Psoas muscle (tissue), 8 donors: ENCODE data around the gene CAPZA3. TPM values are rescaled to one million over a fixed set of nuclear protein-coding genes. Genes with fewer than 3 reads are reported as not detected.

Experiments used
- ATAC-seq, 4 donors: fragments of 200-7000 bp; cut with Tn5 transposase; one replicate each; pipeline ENCODE4 v1.9.1; 2020; ENCODE audit warnings: moderate library complexity in 3 of 4, mild to moderate bottlenecking in 2 of 4
- DNase-seq, 2 donors: peaks; one replicate each; pipeline ENCODE4 v3.0.0-alpha.2; 2020
- H3K27ac ChIP-seq: fragments of 200-600 bp; one replicate; pipeline ENCODE4 v1.8.0; 2022
- H3K27me3 ChIP-seq, 3 donors: fragments of 200-600 bp in 1 of 3; one replicate each; pipeline versions ENCODE4 v1.6.1 to v1.8.0; 2013 to 2022; ENCODE audit warnings: low read length in 2 of 3, mild to moderate bottlenecking in 2 of 3, moderate library complexity in 1 of 3; ENCODE audit not compliant: insufficient read depth in 3 of 3
- H3K36me3 ChIP-seq, 2 donors: fragments of 200-600 bp in 1 of 2; one replicate each; pipeline versions ENCODE4 v1.6.1 to v1.8.0; 2013 to 2022; ENCODE audit warnings: low read depth in 1 of 2, mild to moderate bottlenecking in 1 of 2, moderate library complexity in 1 of 2; ENCODE audit not compliant: insufficient read depth in 1 of 2
- H3K4me1 ChIP-seq: fragments of 200-600 bp; one replicate; pipeline ENCODE4 v1.8.0; 2022
- H3K4me3 ChIP-seq: fragments of 200-600 bp; one replicate; pipeline ENCODE4 v1.8.0; 2022; ENCODE audit warnings: mild to moderate bottlenecking
- H3K9me3 ChIP-seq: fragments of 200-600 bp; one replicate; pipeline ENCODE4 v1.8.0; 2022
- WGBS, 3 donors: extraction: QIAGEN DNeasy Blood & Tissue Kit; methylation state at CpG; one replicate each; pipeline versions ENCODE4 v1.1.6 to v1.1.7; 2013; 5-methylcytosine and 5-hydroxymethylcytosine counted together
- intact Hi-C, 2 donors: fragments of 100-400 bp; cut with DNase I; formaldehyde crosslinking; loops; one replicate each; pipeline versions ENCODE4 v1.11.0 to v1.14.2; 2022
- polyA plus RNA-seq, 3 donors: library from polyadenylated mRNA; stranded (reverse); fragments of 200-250 nt; gene quantifications; one replicate each; pipeline ENCODE4 v1.2.3, GENCODE V29; 2013
- total RNA-seq, 4 donors: library from RNA; stranded (reverse); fragmentation: NEBNext Ultra II Directional in 2 of 4; extraction: Animal tissue kit (Norgen Biotek cat#: 25700) in 2 of 4; gene quantifications; one replicate each; pipeline versions ENCODE4 v1.2.1 to v1.2.4, GENCODE V29; 2021 to 2023
- TF ChIP-seq, protein P1 (sequence below): fragments of 200-600 bp; IDR thresholded peaks from one replicate; pipeline ENCODE4 v1.8.0; 2022; ENCODE audit warnings: antibody characterized with exemption
- donor health status: healthy with polysubstance abuse.
- donor health status: DM: no; HTN: no; CAD: no; lungs with moderate emphysema.
- donor health status: Bipolar disorder and iron deficiency.
- donor health status: healthy.
- donor health status: DM: yes; HTN: yes; CAD: no.
- donor health status: DM: no; HTN: no; CAD: no.
- donor health status: DM: no; HTN: no; CAD: no.
- donor health status: DM: yes; HTN: yes; CAD: no.

Gene CAPZA3
- total and polyA plus RNA-seq, 7 donors: not detected

DNA sequence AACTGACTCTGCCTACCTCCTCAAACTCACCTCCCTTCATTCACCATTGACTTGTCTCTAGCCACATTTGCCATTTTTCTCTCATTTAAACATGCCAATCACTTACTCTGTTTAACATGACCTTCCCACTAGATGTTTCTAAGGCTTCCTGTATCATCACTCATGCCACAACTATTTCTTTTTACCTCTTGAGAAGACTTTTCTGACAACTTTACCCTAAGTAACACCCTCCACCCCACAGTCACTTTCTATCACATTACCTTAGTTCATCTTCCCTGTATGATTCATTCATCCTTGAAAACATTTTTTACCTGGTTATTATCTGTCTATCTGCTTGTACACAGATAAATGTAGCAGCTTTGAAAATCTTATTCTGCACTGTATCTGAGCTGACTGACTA, 19.5 kb upstream of the CAPZA3 start:
- intact Hi-C loops: no loop called here
- Histone ChIP-seq H3K36me3 (no peaks in the 10 kb centered on the region), H3K27ac (no peak overlapping the region), H3K27me3 (no peaks in the 10 kb centered on the region), H3K4me1 (no peaks in the 10 kb centered on the region), H3K4me3 (no peak overlapping the region), H3K9me3 (no peaks in the 10 kb centered on the region)
- no peak for DNase-seq
- no peak for ATAC-seq
- TF ChIP-seq, protein P1, sequence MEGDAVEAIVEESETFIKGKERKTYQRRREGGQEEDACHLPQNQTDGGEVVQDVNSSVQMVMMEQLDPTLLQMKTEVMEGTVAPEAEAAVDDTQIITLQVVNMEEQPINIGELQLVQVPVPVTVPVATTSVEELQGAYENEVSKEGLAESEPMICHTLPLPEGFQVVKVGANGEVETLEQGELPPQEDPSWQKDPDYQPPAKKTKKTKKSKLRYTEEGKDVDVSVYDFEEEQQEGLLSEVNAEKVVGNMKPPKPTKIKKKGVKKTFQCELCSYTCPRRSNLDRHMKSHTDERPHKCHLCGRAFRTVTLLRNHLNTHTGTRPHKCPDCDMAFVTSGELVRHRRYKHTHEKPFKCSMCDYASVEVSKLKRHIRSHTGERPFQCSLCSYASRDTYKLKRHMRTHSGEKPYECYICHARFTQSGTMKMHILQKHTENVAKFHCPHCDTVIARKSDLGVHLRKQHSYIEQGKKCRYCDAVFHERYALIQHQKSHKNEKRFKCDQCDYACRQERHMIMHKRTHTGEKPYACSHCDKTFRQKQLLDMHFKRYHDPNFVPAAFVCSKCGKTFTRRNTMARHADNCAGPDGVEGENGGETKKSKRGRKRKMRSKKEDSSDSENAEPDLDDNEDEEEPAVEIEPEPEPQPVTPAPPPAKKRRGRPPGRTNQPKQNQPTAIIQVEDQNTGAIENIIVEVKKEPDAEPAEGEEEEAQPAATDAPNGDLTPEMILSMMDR: no peak

DNA sequence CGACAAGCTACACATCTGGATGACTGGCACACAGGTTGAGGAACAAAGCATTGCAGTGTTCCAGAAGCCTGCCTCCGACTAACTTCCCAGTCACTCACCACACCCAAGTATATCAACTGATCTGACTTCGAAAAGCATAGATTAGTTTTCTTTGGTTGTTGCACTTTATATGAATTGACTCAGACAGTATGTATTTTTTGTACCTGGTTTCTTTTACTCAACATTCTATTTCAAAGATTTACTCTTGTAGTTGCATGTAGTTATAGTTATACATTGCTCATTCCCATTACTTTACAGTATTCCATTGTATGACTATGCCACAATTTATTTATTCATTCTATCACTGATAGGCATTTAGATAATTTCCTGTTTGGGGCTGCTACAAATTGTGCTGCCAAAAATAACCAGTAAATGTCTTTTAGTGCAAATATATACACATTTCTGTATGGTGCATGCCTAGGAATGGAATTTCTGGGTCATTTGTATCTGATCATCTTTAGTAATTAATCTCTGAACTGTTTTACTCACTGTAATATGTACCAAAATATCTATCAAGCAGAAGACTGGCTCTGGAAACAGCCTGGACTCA, 17.9 kb upstream of the CAPZA3 start:
- DNase-seq (no peak), ATAC-seq (no peak)
- Histone ChIP-seq H3K4me3 (no peak overlapping the region), H3K9me3 (no peaks in the 10 kb centered on the region), H3K36me3 (no peaks in the 10 kb centered on the region), H3K27me3 (no peaks in the 10 kb centered on the region), H3K27ac (no peak overlapping the region), H3K4me1 (no peaks in the 10 kb centered on the region)
- WGBS, 3 donors: 58 to 90% (median 60%) methylated on average over 3 of the region's 3 CpGs
- TF ChIP-seq, protein P1: no peak
- intact Hi-C loops: no loop called here

DNA sequence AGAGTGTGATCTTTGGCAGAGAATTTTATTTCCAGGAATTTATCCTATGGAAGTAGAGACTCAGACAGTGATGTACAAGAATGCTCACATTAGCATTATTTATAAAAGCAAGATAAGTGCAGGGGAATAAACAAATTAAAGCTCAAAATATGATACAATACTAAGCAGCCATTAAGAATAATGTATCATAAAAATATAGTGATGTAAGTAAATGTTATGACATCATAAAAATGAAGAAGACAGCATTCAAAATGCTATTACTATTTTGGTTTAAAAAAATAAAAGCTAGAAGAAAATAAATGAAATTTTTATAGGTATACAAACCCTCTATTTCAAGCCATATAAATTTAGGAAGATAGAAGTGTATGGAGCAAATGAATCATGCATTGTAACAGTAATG, 17.2 kb upstream of the CAPZA3 start:
- Histone ChIP-seq H3K27me3 (no peaks in the 10 kb centered on the region), H3K4me3 (no peak overlapping the region), H3K9me3 (no peaks in the 10 kb centered on the region), H3K36me3 (no peaks in the 10 kb centered on the region), H3K4me1 (no peaks in the 10 kb centered on the region), H3K27ac (no peak overlapping the region)
- ATAC-seq: no peak
- TF ChIP-seq, protein P1: no peak
- no peak for DNase-seq
- intact Hi-C loops: no loop called here

DNA sequence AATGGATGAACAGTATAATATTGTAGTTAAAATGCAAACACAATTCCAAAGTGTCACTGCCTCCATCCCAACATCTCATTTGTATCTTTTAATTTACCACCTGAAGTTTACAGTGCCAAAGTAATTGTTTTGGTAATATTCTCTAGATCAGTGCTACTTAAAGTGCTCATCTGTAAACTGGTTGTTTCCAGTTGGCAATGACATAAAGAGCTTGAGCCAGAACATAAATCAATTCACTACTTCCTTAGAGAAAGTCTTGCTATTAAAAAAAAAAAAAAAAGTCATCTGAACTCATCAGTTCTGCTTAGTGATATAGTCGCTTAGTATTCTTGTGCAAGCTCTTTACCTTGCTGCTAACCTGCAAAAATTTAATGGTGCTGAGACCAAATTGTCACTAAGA, 16.5 kb upstream of the CAPZA3 start:
- Histone ChIP-seq H3K27me3 (no peaks in the 10 kb centered on the region), H3K27ac (no peak overlapping the region), H3K36me3 (no peaks in the 10 kb centered on the region), H3K9me3 (no peaks in the 10 kb centered on the region), H3K4me1 (no peaks in the 10 kb centered on the region), H3K4me3 (no peak overlapping the region)
- DNase-seq (no peak), ATAC-seq (no peak)
- WGBS, 3 donors: 81 to 95% (median 88%) methylated on average over 1 of the region's 1 CpG
- TF ChIP-seq, protein P1: no peak
- intact Hi-C loops: no loop called here

DNA sequence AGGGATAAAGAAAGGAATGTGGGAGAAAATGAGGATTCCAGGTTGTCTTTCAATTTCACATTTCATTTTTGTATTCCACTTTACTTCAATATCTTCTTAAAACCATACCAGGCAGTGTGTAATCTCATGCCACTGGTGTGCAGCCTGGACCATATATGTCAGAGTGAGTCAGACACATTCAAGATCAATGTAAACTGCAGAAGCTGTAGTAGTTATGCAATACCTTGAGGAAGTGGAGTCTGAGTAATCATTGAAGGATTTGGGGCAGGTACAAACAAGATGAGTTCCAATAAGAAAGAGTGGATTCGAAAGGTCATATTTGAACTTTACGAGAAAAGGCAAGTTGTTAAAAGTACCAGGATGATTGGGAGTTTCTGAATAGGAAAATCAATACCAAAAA, 14.2 kb upstream of the CAPZA3 start:
- no peaks in the 10 kb centered on the region for H3K9me3 ChIP-seq
- no peak for ATAC-seq
- WGBS, 3 donors: 94 to 100% (median 97%) methylated on average over 2 of the region's 2 CpGs
- TF ChIP-seq, protein P1: no peak
- H3K4me1 ChIP-seq: no peaks in the 10 kb centered on the region
- no peaks in the 10 kb centered on the region for H3K27me3 ChIP-seq
- no peaks in the 10 kb centered on the region for H3K36me3 ChIP-seq
- intact Hi-C loops: no loop called here
- H3K4me3 ChIP-seq: no peak overlapping the region
- H3K27ac ChIP-seq: no peak overlapping the region
- no peak for DNase-seq
